Tibial nerve (tissue), 4 donors: ENCODE measurements around the gene VWC2.

Source experiments
- CTCF ChIP-seq, 5 experiments: fragments of 200-600 bp in 3 of 5; fragments of 450-650 bp in 2 of 5; sonication (generic) in 3 of 5; IDR thresholded peaks; one replicate each; pipeline ENCODE4 v1.5.1; 2016 to 2019; ENCODE audit warnings: antibody characterized with exemption in 5 of 5, mild to moderate bottlenecking in 3 of 5, moderate library complexity in 2 of 5
- EP300 ChIP-seq, 2 donors: sonication (generic); formaldehyde crosslinking; IDR thresholded peaks; one replicate each; pipeline ENCODE4 v1.6.1; 2017; ENCODE audit warnings: antibody characterized with exemption in 2 of 2, mild to moderate bottlenecking in 1 of 2
- POLR2A ChIP-seq, 2 donors: fragments of 450-650 bp; IDR thresholded peaks; one replicate each; pipeline ENCODE4 v1.6.1; 2017; ENCODE audit warnings: antibody characterized with exemption in 2 of 2, mild to moderate bottlenecking in 2 of 2, moderate library complexity in 2 of 2

DNA sequence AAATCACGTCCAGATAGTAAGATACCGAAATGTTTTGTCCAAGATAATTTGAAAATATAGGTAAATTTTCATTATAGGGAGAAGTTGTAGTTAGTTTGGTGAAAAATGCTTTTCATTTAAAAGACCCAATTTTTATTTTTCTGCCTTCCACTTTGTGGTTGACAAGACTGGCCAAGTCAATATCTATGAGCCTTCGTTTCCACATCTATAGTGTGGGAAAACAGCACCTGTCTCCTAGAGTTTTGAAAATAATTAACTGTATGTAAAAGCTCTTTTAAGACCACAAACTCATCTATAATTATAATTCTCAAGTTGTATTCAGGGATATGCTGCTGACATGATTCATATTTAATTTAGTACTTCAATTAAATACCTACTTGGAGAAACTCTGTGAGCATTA lies 102.8 kb downstream of the VWC2 start:
- TF ChIP-seq CTCF (IDR thresholded peaks at IDR 0.05) (no peak), EP300 (IDR thresholded peaks at IDR 0.05) (no peak), POLR2A (IDR thresholded peaks at IDR 0.05) (no peak)
